NCI-H1048 (cell line): Measurements from ENCODE around the gene OXSR1.
"Not testable (repeated sequence)": the region's sequence is repeated elsewhere in the genome, so short reads cannot be mapped to it uniquely, and the experiment has no call there.

Source experiments
- DNase-seq: peaks from one replicate; lab custom pipeline; 2025; lab: John Stamatoyannopoulos, UW

OXSR1 gene

DNA sequence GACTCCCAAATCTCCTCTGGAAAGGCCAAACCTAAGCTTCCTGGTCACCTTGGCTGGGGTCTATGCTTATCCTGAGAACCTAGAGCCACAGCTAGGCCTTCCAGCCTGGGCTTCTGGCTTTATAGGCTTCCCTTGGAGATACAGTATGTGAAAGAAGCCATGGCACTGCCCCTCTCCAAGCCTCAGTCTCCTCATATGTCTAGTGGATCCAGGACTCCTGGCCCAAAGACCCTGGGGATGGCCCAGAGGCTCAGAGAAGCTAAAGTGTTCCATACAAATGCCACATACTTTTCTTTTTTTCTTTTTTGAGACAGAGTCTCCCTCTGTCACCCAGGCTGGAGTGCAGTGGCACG lies 37.1 kb upstream of the OXSR1 start:
- DNase-seq: no peak

DNA sequence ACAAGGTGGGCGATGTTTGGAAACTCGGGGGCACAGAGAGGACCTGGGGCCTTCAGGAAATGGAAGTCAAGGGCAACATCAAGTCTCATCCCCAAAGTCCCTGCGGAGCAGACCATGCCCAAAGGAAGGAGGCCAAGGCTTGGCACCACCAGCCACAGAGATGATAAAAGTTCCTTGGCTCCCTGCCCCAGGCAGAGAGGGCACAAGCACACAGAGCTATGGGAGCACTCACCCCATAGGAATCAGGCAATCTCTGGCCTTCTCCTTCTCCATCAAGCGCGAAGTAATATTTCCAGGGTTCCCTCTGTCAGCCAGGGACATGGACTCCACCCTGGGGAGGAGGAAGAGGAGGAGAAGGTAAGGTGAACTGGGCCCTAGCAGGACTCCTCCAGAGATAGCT lies 36.3 kb upstream of the OXSR1 start:
- DNase-seq: no peak

DNA sequence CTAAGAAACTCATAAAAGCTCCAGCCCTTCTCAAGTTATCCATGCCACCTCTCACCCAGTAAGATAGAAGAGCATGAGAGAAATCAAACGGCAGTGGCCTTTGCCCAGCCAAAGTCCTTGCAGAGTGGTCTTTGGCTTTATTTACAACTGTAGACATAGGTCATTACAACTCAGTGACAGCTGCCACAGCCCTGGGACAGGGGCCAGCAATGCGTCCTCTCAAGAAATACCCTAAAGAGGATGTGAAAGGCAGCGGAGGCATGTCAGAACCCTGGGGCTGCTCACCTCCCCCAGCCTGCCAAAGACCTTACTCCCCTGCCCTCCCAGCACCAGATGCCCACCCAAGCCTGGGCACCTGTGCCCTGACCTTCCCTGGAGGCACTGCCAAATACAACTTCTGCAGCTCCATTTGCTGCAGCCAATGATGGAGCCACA lies 34.7 kb upstream of the OXSR1 start:
- DNase-seq: no peak

DNA sequence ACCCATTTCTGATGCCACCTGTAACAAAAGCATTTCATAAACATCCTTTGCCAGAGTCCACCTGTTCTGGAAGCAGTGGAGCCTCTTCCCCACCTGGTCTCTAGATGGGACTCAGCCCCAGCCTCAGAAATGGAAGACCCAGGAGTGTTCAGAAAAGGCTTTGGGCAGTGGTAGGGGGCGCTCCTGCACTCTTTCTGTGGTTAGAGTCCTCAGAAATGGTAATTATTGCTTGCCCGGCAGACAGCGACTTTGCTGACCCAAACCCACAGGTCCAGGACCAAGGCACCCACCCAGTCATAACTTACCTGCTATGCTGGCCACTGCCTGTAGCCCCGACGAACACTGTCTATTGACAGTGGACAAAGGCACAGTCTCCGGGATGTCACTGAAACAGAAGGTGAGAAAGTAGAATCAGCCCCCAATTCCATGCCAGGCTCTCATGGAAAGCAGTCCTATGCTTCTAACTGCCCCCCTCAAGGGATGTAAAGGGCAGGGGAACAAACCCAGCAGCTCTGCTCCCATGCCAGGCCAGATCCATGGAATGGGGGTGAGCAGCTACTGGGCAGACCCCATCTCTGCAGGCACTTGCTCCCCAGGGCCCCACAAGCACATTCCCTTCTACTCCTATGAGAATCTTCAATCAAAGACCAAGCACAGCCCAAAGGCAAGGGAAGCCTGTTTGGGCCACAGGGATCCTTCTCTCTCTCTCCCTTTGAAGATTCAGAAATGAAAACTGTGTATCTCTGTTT lies 33.5 kb upstream of the OXSR1 start:
- no peak for DNase-seq

DNA sequence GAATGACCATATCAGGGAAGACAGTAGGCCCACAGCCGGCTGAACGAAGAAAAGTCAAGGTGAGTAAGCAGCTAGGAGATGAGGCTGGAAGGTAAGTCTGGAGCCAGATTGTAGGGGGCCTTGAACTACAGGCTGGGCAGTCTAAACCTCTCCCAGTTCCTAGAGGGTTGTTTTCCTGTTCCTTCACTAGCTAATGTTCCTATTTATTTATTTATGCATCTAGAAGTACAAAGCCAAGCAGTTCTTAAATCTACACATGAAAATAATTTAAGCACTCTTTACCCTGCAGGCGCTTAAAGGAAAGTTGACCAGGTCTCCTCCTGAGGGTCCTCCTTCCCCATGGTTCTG lies 32.2 kb upstream of the OXSR1 start:
- no peak for DNase-seq

DNA sequence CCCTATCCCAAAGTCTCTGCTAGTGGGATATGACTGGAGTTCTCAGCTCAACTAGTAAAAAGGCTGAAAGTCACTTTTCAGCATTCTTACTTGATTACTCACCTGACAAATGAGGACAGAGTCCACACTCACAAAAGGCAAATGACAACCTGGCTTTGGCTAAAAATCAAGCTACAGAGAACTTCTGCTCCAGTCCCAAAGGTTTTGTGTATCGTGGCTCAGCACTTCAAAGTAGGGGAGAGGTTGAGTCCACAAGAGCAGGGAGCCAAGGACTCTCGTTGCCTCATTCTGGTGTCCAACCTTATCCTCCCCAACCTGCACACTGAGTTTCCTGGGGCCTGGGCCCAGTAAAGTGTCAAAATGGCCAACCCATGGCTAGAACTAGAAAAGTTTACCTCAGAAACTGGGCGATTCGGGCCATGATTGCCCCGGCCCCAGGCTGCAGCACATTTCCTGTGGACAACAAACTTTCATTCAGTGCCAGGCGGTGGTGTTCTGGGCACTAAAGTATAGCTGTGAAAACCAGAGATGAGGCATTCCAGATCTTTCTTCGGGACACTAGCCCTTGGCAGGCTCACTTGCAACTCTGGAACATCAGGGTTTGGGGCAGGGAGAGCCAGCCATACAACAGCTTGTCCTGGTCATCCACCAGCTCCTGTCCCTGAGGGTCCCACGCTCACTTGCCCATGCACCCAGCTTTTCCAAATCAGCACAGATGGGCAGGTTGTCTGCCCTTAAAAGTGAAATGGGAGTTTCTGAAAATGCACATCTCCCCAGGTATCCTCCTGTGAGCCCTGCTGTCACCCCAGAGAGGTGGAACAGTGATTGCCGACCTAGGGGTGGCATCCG lies 31.6 kb upstream of the OXSR1 start:
- DNase-seq: no peak

DNA sequence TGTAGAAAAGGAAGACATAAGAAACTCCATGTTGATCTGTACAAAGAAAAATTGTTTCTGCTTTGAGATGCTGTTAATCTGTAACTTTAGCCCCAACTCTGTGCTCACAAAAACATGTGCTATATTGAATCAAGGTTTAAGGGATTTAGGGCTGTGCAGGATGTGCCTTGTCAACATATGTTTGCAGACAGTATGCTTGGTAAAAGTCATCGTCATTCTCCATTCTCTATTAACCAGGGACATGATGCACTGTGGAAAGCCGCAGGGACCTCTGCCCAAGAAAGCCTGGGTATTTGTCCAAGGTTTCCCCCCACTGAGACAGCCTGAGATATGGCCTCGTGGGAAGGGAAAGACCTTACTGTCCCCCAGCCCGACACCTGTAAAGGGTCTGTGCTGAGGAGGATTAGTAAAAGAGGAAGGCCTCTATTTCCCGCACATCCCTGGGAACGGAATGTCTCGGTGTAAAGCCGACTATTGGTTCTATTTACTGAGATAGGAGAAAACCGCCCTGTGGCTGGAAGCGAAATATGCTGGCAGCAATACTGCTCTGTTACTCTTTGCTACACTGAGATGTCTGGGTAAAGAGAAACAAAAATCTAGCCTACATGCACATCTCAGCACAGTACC lies 30.7 kb upstream of the OXSR1 start:
- DNase-seq: not testable (repeated sequence)

DNA sequence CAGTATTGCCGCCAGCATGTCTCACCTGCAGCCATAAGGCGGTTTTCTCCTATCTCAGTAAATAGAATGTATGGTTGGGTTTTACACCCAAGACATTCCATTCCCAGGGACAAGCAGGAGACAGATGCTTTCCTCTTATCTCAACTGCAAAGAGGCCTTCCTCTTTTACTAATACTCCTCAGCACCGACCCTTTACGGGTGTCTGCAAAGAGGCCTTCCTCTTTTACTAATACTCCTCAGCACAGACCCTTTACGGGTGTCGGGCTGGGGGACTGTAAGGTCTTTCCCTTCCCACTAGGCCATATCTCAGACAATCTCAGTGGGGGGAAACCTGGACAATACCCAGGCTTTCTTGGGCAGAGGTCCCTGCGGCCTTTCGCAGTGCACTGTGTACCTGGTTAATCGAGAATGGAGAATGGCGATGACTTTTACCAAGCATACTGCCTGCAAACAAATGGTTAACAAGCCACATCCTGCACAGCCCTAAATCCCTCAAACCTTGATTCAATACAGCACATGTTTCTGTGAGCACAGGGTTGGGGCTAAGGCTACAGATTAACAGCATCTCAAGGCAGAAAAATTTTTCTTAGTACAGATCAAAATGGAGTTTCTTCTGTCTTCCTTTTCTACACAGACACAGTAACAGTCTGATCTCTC lies 29.6 kb upstream of the OXSR1 start:
- DNase-seq: not testable (repeated sequence)

DNA sequence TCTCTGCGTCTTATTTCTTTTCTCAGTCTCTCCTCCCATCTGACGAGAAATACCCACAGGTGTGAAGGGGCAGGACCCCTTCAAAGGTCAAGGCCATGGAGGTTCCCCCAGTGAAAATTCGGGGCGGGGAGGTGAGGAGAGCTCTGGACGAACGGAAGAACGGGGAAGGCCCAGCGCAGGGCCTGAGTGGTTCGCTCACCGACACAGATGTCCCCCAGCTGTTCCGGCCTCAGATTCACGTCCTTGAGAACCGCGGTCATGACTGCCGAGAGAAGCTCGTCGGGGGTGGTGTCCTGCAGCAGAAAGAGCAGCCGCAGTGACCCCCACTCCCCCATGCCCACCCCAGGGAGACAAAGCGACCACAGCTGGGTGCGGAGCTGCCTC lies 29.0 kb upstream of the OXSR1 start:
- DNase-seq: no peak

DNA sequence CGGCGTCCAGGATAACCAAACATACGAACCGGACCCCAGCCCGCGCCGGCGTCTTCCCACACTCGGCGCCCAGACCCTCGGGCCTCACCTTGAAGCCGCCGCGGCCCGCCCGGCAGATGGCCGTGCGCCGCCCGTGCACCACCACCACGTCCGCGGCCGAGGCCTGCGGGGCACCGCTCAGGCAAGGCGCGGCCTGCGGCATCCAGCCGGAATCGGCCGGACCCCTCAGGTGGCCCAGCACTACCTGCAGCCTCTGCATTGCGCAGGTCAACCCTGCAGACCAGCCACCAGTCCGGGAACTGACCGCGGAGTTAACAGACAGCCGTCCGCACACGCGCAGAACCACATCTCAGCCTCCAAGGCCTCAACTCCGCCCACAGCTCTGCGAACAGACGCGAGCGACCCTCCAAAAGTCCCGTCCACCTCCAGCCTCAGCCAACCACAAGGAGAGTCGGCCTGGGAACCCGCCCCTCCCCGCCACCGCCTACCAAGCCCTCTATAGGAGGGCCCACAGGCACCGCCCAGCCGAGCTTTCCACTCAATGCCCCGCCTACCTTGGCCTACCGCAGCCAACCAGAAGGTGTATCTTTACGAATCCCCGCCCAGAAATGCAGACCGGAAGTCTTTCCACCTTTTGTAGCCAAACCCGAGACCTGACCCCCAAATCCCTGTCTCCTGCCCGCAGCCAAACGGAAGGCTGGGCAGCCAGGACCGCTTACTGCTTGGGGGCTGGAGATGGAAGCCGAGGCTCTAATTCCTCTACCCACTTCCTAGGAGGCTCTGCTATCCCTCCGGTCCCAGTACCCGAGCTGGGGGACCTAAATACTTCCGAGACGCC lies 28.3 kb upstream of the OXSR1 start, which contains the start of gene ACAA1:
Gene ACAA1 (minus strand): TSS at position 351 of the 838 bp plus-strand sequence. CDS start 92 bp downstream, at position 259.
- DNase-seq: peak; percentile 97

DNA sequence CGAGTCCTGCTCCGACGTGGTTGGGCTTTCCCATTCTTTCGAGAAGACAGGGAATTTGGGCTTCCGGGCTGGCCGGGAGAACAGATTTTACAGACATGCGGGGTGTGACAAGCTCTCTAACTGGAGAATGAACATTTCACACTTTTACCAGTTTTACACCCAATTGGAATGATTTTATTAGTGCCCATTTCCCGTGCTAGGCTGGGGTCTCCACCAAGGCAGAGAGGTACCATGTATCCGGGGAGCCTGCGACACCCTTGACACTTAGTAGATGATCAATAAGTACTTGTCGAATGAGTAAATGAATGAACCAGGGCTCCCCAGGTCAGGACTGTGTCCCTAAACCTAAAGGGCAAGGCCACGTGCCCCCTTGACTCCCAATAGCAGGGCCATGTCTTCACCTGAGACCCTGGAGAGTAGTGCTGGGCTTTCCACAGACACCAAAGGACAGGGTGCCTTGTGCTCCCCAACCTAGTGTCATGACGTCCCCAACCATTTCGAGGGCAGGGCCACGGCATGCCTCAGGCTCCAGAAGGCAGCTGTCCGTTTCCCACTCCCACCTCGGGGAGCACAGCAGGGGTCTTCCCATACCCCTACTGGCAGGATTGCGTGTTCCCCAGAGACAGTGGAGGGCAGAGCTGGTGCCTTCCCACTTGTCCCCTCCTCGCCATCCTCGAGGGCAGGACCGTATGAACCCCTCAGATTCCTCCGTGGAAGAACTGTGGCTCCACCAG lies 27.6 kb upstream of the OXSR1 start:
- no peak for DNase-seq

DNA sequence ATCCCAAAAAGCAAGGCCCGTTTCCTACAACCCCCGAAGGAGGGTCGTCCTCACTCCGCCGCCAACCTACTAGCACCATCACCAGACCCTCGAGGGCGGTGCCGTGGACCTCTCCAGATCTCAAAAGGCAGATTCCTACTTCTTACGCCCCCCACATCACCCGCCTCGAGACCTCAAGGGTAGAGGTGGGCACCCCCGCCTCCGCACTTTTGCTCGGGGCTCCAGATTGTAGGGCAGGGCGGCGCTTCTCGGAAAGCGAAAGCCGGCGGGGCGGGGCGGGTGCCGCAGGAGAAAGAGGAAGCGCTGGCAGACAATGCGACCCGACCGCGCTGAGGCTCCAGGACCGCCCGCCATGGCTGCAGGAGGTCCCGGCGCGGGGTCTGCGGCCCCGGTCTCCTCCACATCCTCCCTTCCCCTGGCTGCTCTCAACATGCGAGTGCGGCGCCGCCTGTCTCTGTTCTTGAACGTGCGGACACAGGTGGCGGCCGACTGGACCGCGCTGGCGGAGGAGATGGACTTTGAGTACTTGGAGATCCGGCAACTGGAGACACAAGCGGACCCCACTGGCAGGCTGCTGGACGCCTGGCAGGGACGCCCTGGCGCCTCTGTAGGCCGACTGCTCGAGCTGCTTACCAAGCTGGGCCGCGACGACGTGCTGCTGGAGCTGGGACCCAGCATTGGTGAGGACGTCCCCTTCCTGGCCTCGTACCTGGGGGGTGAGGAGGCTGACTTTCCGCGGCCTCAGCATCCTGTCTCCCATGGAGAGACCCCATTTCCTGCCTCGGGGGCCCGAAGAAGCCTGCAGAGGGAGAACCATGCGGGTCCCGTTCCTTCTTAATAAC lies 26.8 kb upstream of the OXSR1 start, which contains the start of gene MYD88:
Gene MYD88 (plus strand): TSS at position 313 of the 842 bp plus-strand sequence. CDS start 40 bp downstream, at position 353.
- DNase-seq: peak; percentile 9

DNA sequence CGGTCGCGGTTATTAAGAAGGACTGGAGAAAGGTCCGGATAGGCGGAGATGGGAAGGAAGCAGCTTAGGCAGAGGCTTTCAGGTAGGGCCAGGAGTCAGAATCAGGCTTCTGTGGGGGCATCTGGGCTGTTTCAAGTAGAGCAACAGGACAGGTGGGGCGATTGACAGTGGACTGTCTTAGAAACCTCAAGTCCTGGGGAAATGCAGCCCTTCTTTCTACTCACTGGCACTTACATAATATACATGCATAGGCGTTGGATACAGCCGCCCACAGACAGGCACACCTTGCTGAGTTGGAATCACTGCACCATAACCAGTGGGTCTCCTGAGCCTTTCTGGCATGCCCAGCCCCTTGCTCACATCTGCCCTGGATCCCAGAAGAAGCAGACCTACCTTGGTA lies 26.1 kb upstream of the OXSR1 start:
- no peak for DNase-seq

DNA sequence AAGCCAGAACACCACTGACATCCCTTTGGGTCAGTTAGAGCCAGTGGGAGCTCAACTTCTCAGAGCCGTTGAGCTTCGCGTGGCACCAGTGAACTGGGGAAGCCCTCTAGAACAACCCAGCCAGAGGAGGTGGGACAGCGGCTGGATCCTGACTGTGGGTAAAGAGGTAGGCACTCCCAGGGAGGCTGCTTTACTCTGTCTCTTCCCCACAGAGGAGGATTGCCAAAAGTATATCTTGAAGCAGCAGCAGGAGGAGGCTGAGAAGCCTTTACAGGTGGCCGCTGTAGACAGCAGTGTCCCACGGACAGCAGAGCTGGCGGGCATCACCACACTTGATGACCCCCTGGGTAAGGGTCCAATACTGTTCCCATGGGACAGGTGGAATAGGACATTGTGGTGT lies 25.7 kb upstream of the OXSR1 start:
- no peak for DNase-seq

DNA sequence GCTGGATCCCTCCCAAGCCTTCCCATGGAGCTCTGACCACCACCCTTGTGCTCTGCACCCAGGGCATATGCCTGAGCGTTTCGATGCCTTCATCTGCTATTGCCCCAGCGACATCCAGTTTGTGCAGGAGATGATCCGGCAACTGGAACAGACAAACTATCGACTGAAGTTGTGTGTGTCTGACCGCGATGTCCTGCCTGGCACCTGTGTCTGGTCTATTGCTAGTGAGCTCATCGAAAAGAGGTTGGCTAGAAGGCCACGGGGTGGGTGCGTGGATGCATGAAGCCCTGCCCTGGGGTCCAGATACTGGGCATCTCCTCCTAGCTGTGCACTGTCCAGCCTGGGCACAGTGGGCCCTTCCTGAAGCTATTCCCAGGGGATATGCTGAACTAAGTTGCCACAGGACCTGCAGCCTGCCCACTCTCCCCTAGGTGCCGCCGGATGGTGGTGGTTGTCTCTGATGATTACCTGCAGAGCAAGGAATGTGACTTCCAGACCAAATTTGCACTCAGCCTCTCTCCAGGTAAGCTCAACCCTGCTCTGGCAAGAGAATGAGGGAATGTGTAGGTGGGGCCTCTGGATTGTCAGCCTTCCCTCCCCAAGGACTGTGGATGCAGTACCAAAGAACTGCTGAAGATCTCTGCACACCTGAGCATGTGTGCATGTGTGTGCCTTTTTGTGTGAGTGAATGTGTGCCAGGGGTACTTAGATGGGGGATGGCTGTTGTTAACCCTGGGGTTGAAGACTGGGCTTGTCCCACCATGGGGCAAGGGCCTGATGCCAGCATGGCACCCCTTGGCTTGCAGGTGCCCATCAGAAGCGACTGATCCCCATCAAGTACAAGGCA lies 24.8 kb upstream of the OXSR1 start:
- no peak for DNase-seq

DNA sequence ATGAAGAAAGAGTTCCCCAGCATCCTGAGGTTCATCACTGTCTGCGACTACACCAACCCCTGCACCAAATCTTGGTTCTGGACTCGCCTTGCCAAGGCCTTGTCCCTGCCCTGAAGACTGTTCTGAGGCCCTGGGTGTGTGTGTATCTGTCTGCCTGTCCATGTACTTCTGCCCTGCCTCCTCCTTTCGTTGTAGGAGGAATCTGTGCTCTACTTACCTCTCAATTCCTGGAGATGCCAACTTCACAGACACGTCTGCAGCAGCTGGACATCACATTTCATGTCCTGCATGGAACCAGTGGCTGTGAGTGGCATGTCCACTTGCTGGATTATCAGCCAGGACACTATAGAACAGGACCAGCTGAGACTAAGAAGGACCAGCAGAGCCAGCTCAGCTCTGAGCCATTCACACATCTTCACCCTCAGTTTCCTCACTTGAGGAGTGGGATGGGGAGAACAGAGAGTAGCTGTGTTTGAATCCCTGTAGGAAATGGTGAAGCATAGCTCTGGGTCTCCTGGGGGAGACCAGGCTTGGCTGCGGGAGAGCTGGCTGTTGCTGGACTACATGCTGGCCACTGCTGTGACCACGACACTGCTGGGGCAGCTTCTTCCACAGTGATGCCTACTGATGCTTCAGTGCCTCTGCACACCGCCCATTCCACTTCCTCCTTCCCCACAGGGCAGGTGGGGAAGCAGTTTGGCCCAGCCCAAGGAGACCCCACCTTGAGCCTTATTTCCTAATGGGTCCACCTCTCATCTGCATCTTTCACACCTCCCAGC lies 24.0 kb upstream of the OXSR1 start:
- DNase-seq: no peak

DNA sequence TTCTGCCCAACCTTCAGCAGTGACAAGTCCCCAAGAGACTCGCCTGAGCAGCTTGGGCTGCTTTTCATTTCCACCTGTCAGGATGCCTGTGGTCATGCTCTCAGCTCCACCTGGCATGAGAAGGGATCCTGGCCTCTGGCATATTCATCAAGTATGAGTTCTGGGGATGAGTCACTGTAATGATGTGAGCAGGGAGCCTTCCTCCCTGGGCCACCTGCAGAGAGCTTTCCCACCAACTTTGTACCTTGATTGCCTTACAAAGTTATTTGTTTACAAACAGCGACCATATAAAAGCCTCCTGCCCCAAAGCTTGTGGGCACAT lies 23.4 kb upstream of the OXSR1 start:
- no peak for DNase-seq

DNA sequence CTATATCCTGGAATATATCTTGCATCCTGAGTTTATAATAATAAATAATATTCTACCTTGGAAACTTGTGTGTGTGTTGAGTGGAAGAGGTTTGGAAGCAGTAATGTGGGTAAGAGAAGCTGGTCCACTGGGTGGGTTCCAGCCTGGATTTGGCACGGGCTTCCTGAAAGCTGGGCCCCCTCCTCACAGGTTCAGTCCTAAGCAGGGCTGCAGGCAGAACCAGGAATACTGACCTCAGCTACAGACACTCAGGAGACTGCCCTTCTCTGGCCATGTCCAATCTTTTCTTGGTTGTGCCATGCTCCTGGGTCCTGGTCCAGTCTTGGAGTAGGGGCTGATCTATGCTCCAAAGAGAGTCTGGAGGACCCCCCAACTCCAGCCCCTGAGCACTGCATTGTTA lies 22.4 kb upstream of the OXSR1 start:
- DNase-seq: no peak
